ENCODE results near the gene CTNND2.

DNA sequence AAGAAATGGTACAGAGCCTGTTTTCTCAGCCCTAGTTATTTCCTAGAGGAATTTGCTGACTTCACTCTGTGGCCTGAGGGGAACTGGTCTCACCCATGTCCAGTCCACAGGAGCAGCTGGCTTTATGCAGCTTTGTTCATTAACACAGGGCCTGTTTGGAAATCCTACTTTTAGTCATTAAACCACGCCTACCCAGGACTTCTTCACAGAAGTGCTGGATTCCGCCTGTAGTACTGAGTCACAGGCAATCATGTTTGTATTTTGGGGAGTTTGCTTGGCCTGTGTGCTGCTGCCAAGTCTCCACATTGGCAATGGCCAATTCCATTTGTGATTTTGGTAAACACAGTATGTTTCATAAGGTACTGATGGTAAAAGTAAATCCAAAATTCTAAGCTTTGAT lies 52.8 kb downstream of the CTNND2 start:
- TF ChIP-seq, protein P1, sequence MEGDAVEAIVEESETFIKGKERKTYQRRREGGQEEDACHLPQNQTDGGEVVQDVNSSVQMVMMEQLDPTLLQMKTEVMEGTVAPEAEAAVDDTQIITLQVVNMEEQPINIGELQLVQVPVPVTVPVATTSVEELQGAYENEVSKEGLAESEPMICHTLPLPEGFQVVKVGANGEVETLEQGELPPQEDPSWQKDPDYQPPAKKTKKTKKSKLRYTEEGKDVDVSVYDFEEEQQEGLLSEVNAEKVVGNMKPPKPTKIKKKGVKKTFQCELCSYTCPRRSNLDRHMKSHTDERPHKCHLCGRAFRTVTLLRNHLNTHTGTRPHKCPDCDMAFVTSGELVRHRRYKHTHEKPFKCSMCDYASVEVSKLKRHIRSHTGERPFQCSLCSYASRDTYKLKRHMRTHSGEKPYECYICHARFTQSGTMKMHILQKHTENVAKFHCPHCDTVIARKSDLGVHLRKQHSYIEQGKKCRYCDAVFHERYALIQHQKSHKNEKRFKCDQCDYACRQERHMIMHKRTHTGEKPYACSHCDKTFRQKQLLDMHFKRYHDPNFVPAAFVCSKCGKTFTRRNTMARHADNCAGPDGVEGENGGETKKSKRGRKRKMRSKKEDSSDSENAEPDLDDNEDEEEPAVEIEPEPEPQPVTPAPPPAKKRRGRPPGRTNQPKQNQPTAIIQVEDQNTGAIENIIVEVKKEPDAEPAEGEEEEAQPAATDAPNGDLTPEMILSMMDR (IDR thresholded peaks at IDR 0.05 in 8 of 11, conservative IDR thresholded peaks at IDR 0.05 in 3 of 11) = no peak
- TF ChIP-seq POLR2A (IDR thresholded peaks at IDR 0.05) (no peak), POLR2AphosphoS5 (IDR thresholded peaks at IDR 0.05) (no peak)
